Astrocyte of the cerebellum (primary cell): ENCODE measurements around the gene RAD51AP1.
"Not testable (repeated sequence)": the region's sequence is repeated elsewhere in the genome, so short reads cannot be mapped to it uniquely, and the experiment has no call there.

ENCODE experiments used
- DNase-seq: peaks from one replicate; pipeline ENCODE4 v3.0.0-alpha.2; 2011; ENCODE audit warnings: low read depth
- H3K4me3 ChIP-seq: 2 replicates; pipeline ENCODE4 v1.5.1; 2011; ENCODE audit warnings: mild to moderate bottlenecking, low read depth, low read length, moderate library complexity
- CTCF ChIP-seq: IDR thresholded peaks from 2 replicates; pipeline ENCODE4 v1.5.1; 2012; ENCODE audit warnings: low read length, low read depth, moderate library complexity, mild to moderate bottlenecking; ENCODE audit errors: missing control alignments
- in situ Hi-C: cut with HindIII; loops from 2 replicates; pipeline ENCODE4 v1.10.0; 2017; ENCODE audit warnings: low sequenced_read_pairs

RAD51AP1 gene

GRCh38 chr12:4506430-4506829 lies 32.3 kb upstream of the RAD51AP1 start:
- DNase-seq = no peak
- in situ Hi-C loops = no loop called here
- no peak for TF ChIP-seq CTCF
- no peak overlapping the region for H3K4me3 ChIP-seq

- TF ChIP-seq CTCF = no peak
- DNase-seq = peak; percentile 60
- no peak overlapping the region for H3K4me3 ChIP-seq
- in situ Hi-C loops = no loop called here
Observed at GRCh38 chr12:4506870-4507269, 31.8 kb upstream of the RAD51AP1 start.

GRCh38 chr12:4508503-4508902 lies 30.2 kb upstream of the RAD51AP1 start:
- DNase-seq, H3K4me3 ChIP-seq, in situ Hi-C loops: not testable (repeated sequence)

- DNase-seq, H3K4me3 ChIP-seq, in situ Hi-C loops: not testable (repeated sequence)
Observed at GRCh38 chr12:4509269-4509668, 29.4 kb upstream of the RAD51AP1 start.

GRCh38 chr12:4518106-4518728 lies 20.5 kb upstream of the RAD51AP1 start:
- TF ChIP-seq CTCF = no peak
- peak; percentile 93 for DNase-seq
- in situ Hi-C loops = no loop called here
- H3K4me3 ChIP-seq = no peak overlapping the region

- H3K4me3 ChIP-seq, in situ Hi-C loops, DNase-seq: not testable (repeated sequence)
Observed at GRCh38 chr12:4523443-4523842, 15.2 kb upstream of the RAD51AP1 start.

GRCh38 chr12:4526923-4527546 lies 11.7 kb upstream of the RAD51AP1 start:
- no peak for TF ChIP-seq CTCF
- H3K4me3 ChIP-seq = no peak overlapping the region
- in situ Hi-C loops = no loop called here
- DNase-seq = no peak

GRCh38 chr12:4530160-4530559 lies 8.5 kb upstream of the RAD51AP1 start:
- in situ Hi-C loops = no loop called here
- no peak overlapping the region for H3K4me3 ChIP-seq
- no peak for DNase-seq
- TF ChIP-seq CTCF = no peak
